Activated naive CD4-positive, alpha-beta T cell (primary cell): ENCODE data around the gene HDGFL3.
"Not testable (repeated sequence)": the region's sequence is repeated elsewhere in the genome, so short reads cannot be mapped to it uniquely, and the experiment has no call there.

Experiments used
- DNase-seq, 4 experiments: peaks; one replicate each; lab custom pipeline; 2025; lab: John Stamatoyannopoulos, UW

Gene HDGFL3

DNA sequence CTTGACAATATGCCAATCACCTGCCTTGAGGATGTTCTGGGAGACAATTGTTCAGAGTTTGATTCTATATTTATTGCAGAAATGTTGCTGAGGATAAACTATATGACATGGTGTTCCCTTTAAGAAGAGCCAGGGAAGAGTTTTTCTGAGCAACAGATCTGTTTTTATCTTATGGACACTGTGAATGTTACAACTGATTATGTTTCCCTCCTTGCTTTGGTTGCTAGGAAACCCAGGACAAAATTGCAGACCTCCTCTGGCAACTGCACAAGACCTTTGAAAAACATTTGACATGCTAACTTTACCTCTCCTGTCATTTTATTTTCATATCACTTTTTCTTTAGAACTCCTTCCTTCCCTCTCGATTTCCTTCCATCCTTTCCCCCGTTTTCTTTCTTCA, 108.3 kb downstream of the HDGFL3 start:
- no peak for DNase-seq

DNA sequence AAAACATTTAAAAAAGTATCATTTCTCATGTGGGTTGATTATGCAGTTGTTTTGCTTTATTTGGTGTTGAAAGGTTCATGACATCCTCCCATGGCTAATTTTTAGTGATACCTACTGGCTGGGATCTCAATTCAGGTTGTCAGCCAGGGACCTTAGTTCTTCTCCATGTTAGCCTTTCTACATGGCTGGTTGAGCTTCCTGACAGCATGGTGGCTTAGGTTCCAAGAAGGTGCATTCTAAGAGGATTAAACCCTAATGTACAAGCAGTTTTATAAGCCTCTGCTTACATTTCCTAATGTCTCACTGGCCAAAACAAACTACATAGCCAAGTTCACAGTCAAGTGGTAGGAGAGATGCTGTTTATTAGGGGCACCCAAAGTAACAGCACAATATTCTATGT, 109.5 kb downstream of the HDGFL3 start:
- DNase-seq = no peak

DNA sequence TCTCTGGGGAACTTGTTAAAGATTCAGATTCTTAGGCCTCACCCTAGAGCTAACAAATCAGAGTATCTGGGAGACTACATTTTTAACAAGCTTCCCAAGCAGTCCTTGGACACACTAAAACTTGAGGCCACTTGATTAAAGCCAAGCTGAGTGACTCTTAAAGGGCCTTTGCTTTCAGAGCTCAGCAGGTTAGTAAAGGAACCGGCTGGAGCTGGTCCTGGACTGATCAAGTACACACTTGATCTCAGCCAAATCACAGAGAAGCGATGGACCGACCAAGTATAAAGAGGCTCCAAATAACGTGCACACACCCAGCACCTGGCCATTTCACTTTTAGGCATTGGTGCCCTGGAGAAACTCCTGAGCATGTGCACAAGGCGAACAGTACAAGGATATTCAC, 113.0 kb downstream of the HDGFL3 start:
- no peak for DNase-seq

DNA sequence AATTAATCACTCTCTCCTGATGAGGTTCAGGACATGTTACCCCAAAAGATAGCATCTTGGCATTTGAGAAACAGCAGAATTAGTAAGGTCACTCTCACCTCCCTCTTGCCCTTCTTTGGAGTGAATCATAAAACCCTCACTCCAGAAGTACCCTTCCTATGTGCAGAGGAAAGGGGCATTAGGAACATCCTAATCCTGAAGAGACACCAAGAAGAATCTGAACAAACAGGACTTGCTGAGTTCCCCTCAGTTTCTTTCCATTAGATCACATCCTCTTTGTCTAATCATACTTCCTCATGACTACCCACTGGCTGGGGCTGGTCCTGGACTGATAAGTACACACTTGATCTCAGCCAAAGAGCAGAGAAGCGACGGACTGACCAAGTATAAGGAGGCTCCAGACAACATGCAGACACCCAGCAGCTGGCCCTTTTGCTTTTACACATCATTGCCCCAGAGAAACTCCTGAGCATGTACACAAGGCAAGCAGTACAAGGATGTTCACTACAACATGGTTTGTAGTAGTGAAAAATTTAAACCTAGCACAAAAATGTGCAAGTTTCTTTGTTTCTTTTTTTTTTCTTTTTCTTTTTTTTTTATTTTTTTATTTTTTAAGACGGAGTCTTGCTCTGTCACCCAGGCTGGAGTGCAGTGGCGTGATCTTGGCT, 115.2 kb downstream of the HDGFL3 start:
- no peak for DNase-seq

DNA sequence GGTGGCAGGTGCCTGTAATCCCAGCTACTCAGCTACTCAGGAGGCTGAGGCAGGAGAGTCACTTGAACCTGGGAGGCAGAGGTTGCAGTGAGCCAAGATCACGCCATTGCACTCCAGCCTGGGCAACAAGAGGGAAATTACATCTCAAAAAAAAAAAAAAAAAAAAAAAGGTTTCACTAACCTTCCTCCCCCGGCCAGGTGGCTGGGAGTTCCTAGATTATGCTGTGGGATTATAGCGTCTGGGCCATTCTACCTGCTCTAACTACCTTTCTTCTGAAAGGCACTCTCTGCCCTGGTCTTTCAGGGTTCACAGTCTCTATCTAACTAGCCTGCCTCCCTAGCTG, 115.7 kb downstream of the HDGFL3 start:
- not testable (repeated sequence) for DNase-seq

DNA sequence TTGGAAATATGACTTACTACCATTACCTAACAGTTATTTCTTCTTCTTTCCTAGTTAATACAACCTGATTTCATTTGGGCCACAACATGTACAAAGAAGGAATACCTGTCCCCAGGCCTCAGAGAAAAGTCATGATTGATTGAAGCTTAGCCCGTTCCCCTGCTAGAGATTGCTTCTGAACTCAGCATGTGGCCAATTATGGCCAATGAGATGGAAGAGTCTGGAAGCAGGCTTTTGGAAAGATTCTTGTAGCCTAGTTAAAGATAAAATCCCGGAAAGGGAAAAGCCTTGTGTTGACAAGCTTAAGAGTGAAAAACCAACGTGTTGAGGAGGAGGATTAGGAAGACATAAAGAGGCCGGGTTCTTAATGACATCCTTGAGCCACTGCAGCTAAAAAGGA, 117.2 kb downstream of the HDGFL3 start:
- no peak for DNase-seq

DNA sequence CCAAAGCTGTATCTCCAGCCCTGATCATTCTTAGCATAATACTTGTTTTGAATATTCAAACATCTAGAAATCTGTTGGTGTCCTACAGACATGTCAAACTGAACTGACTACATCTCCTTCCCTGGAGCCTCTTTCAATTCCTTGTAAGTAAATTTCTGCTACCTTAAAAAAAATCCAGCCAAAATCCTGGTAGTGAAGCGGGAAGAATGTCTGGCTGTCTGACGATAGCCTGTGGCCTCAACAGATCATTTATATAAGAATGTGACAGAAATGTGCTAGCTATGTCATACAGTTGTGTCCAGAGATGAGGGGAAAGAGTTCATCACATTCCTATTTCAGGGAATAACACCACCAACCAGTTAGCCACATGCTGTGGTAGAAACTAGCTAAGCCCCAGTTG, 118.7 kb downstream of the HDGFL3 start:
- no peak for DNase-seq

DNA sequence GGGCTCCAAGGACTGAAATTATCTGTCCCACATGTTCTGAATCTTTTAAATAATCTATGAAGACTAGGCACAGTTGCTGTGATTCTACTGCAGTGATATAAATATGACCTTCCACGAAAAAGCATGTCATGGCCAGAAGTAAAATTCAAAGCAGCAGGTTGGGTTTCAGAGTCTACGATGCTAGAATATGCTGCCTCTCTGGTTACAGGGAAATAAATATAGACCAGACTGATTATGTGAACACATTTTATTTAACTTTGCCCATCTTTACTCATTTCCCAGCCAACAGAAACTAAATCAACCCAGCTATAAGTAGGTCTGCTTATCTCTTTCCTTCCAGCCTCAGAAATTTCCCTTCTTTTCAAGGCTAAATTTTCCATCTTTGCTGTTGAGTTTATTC, 120.0 kb downstream of the HDGFL3 start:
- DNase-seq = no peak

DNA sequence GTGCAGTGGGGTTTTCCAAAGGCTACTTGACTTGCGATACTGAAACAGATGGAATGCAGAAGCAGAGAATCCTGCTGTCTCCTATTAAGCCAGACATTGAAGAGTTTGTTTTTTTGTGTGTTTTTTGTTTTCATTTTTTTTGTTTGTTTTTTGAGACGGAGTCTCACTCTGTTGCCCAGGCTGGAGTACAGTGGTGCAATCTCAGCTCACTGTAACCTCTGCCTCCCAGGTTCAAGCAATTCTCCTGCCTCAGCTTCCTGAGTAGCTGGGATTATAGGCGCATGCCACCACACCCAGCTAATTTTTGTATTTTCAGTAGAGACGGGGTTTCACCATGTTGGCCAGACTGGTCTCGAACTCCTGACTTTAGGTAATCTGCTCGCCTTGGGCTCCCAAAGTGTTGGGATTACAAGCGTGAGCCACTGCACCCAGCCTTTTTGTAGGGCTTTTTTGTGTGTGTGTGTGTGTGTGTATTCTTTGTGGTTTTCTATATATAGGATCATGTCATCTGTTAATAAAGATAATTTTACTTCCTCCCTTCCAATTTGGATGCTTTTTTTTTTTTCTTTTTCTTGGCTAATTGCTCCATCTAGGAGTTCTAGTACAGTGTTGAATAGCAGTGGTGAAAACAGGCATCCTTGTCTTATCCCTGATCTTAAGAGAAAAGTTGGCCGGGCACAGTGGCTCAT, 121.6 kb downstream of the HDGFL3 start:
- DNase-seq = not testable (repeated sequence)

DNA sequence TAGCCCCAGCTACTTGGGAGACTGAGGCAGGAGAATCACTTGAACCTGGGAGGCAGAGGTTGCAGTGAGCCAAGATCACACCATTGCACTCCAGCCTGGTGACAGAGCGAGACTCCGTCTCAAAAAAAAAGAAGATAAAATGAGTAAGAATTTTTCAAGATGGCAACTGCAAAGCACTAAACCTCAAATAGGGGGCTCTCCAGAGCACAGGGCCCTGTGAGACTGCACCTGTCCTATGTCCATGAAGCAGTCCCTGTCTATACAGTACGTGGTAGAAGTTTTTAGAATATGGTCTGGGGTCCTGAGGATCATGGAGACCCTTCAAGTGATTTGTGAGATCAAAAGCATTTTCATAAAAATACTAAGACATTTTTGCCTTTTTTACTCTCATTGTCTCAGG, 122.2 kb downstream of the HDGFL3 start:
- not testable (repeated sequence) for DNase-seq

DNA sequence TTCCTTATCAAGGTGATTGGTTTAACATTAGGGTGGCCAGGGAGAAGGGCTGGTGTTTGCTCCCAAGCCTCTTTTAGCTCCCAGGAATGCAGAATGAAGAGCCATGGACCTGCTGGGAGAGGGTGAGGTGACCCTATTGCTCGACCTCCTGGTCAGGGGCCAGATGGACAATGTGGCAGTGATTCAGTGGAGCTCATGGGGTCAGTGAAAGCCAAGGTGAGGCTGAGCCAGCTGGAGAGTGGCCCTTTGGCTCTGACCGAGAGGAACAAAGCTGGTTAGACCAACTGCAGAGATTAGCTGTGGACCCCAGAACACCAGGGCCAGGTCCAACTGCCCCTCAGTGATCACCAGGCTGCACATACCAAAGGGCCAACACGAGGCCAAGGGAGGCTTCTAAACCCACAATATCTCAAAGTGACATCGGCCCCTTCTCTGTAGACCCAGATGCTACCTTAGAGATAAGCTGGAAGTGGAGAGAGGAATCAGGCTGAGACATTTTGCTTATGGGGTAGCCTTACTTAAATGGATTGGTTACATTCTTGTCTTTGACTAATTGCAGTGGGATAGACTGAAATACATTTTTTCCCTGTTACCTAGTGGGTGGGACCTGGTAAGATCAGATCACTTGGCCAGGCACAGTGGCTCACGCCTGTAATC, 124.8 kb downstream of the HDGFL3 start:
- DNase-seq = no peak

DNA sequence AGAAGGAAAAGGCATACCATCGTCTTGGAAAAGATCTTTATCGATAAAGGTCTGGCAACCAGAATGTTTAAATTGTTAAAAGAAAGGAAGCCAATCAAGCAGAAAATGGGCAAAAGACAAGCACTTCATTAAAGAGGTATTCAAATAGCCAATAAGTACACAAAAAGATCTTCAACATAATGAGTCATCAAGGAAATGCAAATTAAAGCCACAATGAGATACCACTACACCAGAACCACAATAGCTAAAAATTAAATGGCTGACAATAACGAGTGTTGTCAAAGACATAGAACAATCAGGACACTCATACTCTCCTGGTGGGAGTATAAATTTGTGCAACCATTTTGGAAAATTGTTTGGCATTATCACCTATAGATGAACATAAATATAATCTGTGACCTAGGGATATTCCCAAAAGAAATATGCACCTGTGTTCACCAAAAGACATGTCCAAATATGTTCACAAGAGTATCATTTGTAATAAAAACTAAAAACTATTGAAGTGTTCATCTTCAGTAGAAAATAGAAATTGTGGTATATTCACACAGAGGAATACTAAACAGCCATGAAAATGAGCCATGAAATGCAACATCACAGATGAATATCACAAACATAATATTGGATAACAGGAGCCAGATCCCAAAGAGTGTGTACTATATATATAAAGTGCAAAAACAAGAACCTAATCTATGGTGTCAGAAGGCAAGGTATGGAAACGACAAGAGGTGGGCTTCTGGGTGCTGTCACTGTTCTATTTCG, 126.2 kb downstream of the HDGFL3 start:
- DNase-seq = no peak

DNA sequence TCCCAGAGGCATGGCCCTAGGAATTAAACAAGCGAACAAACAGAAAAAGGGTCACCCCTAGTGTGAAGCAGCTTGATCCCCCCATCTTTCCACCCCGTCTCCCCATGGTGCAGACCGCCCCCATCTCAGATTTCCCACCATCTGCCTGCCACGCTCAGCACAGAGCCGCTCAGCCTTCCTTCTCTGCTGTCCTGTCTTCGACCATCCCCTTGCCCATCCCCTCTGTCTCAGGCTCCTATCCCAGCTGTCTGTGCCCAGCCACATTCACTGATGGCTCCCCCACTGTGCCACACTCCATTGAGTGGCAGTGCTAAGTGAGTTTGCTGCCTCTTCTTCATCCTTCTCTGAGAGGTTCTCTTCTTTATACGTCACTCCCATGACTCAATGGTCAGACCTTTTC, 128.9 kb downstream of the HDGFL3 start:
- DNase-seq = no peak
